Skeletal muscle satellite cell (primary cell): Measurements from ENCODE around the gene ZNF239.
"Not testable (repeated sequence)": the region's sequence is repeated elsewhere in the genome, so short reads cannot be mapped to it uniquely, and the experiment has no call there.

Source experiments
- H3K27me3 ChIP-seq: 2 replicates; pipeline ENCODE4 v1.7.0; 2013; ENCODE audit warnings: low read length; ENCODE audit not compliant: control insufficient read depth, insufficient read depth
- H3K36me3 ChIP-seq: 2 replicates; pipeline ENCODE4 v1.7.0; 2013; ENCODE audit warnings: mild to moderate bottlenecking, control low read depth, low read length; ENCODE audit not compliant: insufficient read depth
- H3K4me1 ChIP-seq: 2 replicates; pipeline ENCODE4 v1.7.0; 2013; ENCODE audit warnings: low read length; ENCODE audit not compliant: control insufficient read depth, insufficient read depth
- H3K4me2 ChIP-seq: 2 replicates; pipeline ENCODE4 v1.7.0; 2013; ENCODE audit warnings: mild to moderate bottlenecking, low read length
- H3K4me3 ChIP-seq: 2 replicates; pipeline ENCODE4 v1.7.0; 2013; ENCODE audit warnings: low read length
- H3K9ac ChIP-seq: 2 replicates; pipeline ENCODE4 v1.7.0; 2013; ENCODE audit warnings: mild to moderate bottlenecking, low read depth, low read length, moderate library complexity
- H3K9me3 ChIP-seq: replicated peaks from 2 replicates; pipeline ENCODE4 v1.7.0; 2013; ENCODE audit warnings: mild to moderate bottlenecking, control low read depth, low read length

The ZNF239 gene

GRCh38 chr10:43574906-43575305 lies 490 bp upstream of the ZNF239 start:
- no peaks in the 10 kb centered on the region for H3K27me3 ChIP-seq
- H3K4me3 ChIP-seq: peak overlapping the region; percentile 75
- H3K9me3 ChIP-seq: no peaks in the 10 kb centered on the region
- peaks cover 9% of the 10 kb centered on the region for H3K4me1 ChIP-seq
- H3K4me2 ChIP-seq: peak overlapping the region; percentile 94
- H3K9ac ChIP-seq: peak overlapping the region; percentile 82
- no peaks in the 10 kb centered on the region for H3K36me3 ChIP-seq

- no peaks in the 10 kb centered on the region for H3K9me3 ChIP-seq
- peak overlapping the region; percentile 82 for H3K9ac ChIP-seq
- no peaks in the 10 kb centered on the region for H3K27me3 ChIP-seq
- H3K36me3 ChIP-seq: no peaks in the 10 kb centered on the region
- H3K4me3 ChIP-seq: peak overlapping the region; percentile 75
- peaks cover 9% of the 10 kb centered on the region for H3K4me1 ChIP-seq
- peak overlapping the region; percentile 94 for H3K4me2 ChIP-seq
Measured at GRCh38 chr10:43573250-43574000, 991 bp downstream of the ZNF239 start.

GRCh38 chr10:43570971-43571370 lies 3.4 kb downstream of the ZNF239 start:
- Histone ChIP-seq H3K9me3 (no peaks in the 10 kb centered on the region), H3K4me2 (no peak overlapping the region), H3K4me3 (no peak overlapping the region)

GRCh38 chr10:43569681-43570080 lies 4.7 kb downstream of the ZNF239 start:
- no peak overlapping the region for H3K9ac ChIP-seq
- peaks cover 9% of the 10 kb centered on the region for H3K4me1 ChIP-seq
- no peak overlapping the region for H3K4me2 ChIP-seq
- H3K36me3 ChIP-seq: no peaks in the 10 kb centered on the region
- H3K27me3 ChIP-seq: no peaks in the 10 kb centered on the region
- H3K4me3 ChIP-seq: no peak overlapping the region
- H3K9me3 ChIP-seq: no peaks in the 10 kb centered on the region

More at GRCh38 chr10:43570971-43571370, 3.4 kb downstream of the ZNF239 start:
- Histone ChIP-seq H3K9ac (no peak overlapping the region), H3K4me1 (peaks cover 9% of the 10 kb centered on the region), H3K27me3 (no peaks in the 10 kb centered on the region), H3K36me3 (no peaks in the 10 kb centered on the region)

- peaks cover 6% of the 10 kb centered on the region for H3K9me3 ChIP-seq
- H3K4me1 ChIP-seq: no peaks in the 10 kb centered on the region
- H3K36me3 ChIP-seq: peaks cover 20% of the 10 kb centered on the region
- no peak overlapping the region for H3K4me2 ChIP-seq
- H3K4me3 ChIP-seq: no peak overlapping the region
- H3K27me3 ChIP-seq: no peaks in the 10 kb centered on the region
- no peak overlapping the region for H3K9ac ChIP-seq
Measured at GRCh38 chr10:43557214-43557613, 17.2 kb downstream of the ZNF239 start.

- not testable (repeated sequence) for H3K9me3 ChIP-seq, H3K4me1 ChIP-seq, H3K9ac ChIP-seq, H3K27me3 ChIP-seq, H3K36me3 ChIP-seq, H3K4me2 ChIP-seq, H3K4me3 ChIP-seq
Measured at GRCh38 chr10:43543746-43544145, 30.7 kb downstream of the ZNF239 start.

- H3K9ac ChIP-seq: no peak overlapping the region
- H3K9me3 ChIP-seq: peaks cover 25% of the 10 kb centered on the region
- no peaks in the 10 kb centered on the region for H3K36me3 ChIP-seq
- no peak overlapping the region for H3K4me2 ChIP-seq
- no peaks in the 10 kb centered on the region for H3K27me3 ChIP-seq
- H3K4me1 ChIP-seq: no peaks in the 10 kb centered on the region
- H3K4me3 ChIP-seq: no peak overlapping the region
Measured at GRCh38 chr10:43524434-43525247, 49.8 kb downstream of the ZNF239 start.
